ENCODE results near the gene OASL.
"Not testable (repeated sequence)": the region's sequence is repeated elsewhere in the genome, so short reads cannot be mapped to it uniquely, and the experiment has no call there.

Gene OASL

DNA sequence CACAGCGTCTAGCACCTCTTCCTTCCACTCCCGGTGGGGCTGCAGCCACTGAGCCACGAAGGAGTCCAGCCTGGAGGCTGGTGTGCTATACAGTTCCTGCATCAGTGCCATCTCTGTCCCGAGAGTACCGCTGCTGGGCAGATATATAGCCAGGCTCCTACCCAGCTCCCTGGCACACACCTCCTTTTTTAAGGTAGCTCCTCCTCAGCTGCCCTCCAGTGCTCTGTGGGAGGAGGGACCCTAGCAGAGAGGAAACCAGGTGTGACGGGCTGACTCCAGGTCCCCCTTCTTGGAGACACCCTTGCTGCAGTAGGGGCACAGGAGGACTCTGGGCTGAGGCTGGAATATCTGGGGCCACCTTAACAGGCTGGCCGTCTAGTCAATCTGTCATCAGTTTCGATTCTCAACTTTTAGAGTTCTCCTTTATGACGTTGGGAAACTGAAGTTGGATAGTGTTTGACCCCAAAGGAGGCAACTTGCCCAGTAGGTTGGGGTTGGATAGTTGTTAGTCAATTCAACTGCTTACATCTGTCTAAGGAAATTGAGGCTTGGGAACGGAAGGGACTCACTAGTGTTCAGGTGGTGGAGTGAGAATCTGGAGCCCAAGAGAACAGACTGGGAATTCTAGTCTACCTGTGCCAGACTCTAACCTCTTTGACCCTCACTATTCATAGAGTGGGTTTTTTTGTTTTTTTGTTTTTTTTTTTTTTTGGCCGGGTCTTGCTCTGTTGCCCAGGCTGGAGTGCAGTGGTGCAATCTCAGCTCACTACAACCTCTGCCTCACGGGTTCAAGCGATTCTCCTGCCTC, at the start of gene OASL:
OASL (minus strand) TSS at position 386 of the 808 bp plus-strand sequence; CDS start at position 111, 275 bp downstream.
- peak; percentile 80 for DNase-seq

GRCh38 chr12:121088195-121088585, 49.1 kb upstream of the OASL start:
- DNase-seq, result no peak

GRCh38 chr12:121087467-121088194, 48.6 kb upstream of the OASL start:
- DNase-seq, result no peak

DNA sequence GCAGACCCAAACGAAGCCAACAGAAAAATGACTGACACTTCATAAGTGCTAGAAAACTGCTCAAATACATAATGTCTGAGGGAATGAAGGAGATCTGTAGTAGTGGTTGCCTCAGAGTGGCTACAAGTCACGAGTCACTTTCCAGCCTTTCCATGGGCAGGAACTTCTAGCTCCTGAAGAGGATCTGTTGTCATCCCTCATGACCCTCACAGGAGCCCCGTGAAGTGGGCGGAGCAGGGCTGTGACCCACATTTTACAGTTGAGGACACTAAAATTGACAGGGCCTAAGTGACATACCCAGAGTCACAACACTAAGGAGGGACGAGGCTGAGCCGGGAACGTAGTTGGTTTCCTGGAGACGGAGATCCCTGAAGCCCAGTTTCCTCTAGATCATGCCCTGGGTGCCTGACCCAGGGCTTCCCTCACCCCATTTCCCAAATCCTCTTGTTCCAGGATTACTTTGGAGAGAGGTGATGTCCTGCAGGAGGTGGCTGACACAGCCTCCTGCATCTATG, 47.8 kb upstream of the OASL start:
- no peak for DNase-seq

DNA sequence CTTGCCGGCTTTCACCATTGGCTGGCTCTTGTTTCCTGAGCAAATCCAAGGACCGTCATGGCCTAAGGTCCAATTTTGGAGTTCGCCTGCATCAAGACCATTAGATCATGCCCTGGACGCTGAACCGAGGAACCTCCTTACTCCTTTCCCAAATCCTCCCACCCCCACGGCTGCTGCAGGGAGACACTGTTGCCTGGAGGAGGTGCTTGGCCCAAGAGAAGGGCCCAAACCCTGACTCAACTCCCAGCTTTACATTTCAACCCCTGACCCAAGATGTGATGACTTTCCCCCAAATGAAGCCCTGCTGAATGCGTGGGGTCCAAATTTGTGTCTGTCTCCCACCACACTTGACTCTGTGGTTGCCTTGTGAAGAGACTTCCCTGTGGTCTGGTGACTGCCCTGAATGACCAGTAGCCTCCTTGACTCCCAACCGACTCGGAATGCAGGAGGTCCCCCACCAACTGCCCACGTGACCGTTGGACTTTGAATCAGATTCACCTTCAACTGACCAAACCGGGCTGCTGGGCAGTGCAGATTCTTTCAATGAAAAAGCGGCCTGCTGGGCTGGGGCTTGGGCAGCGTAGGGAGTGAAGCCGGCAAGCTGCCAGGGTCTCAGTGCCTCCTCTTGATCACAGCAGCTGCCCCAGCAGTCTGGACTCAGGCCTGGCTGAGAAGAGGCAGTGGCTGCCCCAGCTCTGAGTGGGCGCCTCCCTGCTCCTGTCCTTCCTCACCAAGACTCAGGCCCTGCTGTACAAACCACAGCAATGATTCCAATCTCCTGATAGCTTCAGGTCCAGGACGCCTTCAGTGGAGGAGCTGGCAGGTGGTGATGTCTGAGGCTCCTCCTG, 46.7 kb upstream of the OASL start:
- no peak for DNase-seq

GRCh38 chr12:121085069-121085468, 46.0 kb upstream of the OASL start:
- DNase-seq, result no peak

DNA sequence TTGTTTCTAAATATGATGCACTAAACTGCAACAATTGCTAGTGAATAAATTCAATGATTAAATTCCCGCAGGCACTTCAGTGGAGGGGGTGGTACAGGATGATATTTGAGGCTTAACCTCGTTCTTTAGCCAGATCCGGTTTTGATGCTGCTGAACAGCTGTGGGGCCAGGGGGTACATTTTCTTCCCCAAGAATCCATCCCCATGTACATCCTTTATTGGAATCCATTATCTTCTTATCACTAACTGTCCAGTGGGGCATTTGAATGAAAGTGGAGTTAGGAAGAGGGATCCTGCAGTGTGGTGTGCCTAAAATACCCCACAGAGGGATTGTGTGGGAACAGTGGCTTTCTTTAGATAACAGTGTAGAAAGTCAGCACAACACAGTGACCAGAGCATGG, 45.2 kb upstream of the OASL start:
- no peak for DNase-seq

- no peak for DNase-seq
Observed at GRCh38 chr12:121080909-121081308, 41.9 kb upstream of the OASL start.

DNA sequence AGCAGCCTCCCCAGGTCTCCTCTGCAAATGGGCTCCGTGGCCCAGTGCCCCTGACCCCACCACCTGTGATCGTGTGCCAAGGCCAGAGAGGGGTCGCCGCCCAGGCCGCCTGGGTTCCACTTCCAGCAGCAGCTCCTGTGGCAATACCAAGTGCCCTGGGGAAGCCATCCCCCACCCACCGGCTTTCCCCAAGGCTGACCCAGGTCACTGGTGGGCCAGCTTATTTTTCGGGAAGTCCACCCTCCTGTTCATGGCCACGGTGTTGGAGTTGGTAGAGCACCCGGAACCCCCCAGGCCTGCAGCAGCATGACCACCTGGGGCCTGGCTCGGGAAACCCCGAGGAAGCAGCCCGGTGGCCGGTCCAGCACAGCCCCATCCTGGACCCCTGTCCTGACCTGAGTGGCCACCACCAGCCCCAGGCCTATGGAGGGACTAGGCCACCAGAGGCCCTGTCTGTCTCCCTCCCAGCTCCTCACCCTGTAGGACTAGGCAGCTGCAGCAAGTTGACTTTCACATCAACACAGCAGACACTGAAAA, 40.8 kb upstream of the OASL start:
- no peak for DNase-seq

- DNase-seq, result not testable (repeated sequence)
Observed at GRCh38 chr12:121077440-121077839, 38.4 kb upstream of the OASL start.

GRCh38 chr12:121075911-121076310, 36.9 kb upstream of the OASL start:
- not testable (repeated sequence) for DNase-seq

GRCh38 chr12:121072147-121072546, 33.1 kb upstream of the OASL start:
- no peak for DNase-seq

GRCh38 chr12:121069206-121069605, 30.2 kb upstream of the OASL start:
- DNase-seq, result no peak

- DNase-seq, result no peak
Observed at GRCh38 chr12:121065345-121065744, 26.3 kb upstream of the OASL start.

GRCh38 chr12:121064586-121064985, 25.5 kb upstream of the OASL start:
- DNase-seq, result not testable (repeated sequence)

GRCh38 chr12:121064116-121064515, 25.1 kb upstream of the OASL start:
- DNase-seq, result no peak

GRCh38 chr12:121062391-121063045, 23.5 kb upstream of the OASL start:
- DNase-seq, result no peak

GRCh38 chr12:121061831-121062230, 22.8 kb upstream of the OASL start:
- DNase-seq, result no peak

- DNase-seq, result peak; percentile 72
Observed at GRCh38 chr12:121060149-121061001, 21.3 kb upstream of the OASL start.

DNA sequence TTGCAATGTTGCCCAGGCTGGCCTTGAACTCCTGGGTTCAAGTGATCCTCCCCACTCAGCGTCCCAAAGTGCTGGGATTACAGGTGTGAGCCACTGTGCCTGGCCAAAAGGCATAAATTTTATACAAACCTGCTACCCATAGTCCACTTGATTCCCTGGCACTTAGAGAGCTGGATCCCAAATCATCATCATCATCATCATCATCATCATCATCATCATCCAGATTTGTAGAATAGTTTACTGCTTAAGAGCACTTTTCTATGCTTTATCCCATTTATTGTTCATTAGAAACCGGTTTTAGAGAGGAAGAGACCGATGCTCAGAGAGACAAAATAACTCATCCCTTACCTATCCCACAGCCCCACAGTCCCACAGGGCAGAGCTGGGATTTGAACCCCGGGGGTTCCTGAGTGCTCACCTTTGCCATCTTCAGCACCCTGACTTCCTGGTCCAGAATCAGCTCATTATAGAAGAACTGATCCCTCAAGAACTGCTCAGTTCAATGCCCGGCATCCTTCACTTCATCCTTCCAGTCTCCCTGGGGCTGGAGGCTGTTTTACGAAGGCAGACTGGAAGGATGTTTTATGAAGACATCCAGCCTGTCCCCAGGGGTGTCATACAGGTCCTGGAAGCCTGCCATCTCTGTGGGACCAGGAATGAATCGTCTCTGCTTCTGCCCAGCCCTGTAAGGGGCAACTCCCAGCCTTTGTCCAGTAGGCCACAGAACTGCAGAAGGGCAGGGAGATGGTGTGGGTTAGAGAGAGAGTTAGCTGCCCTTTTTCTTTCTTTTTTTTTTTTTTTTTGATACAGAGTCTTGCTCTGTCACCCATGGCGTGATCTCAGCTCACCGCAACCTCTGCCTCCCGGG, 20.2 kb upstream of the OASL start:
- no peak for DNase-seq

Measured in CD4-positive, alpha-beta T cell treated with Interleukin-15 for 1 hour (primary cell).